ENCODE results near the gene PSMC5. TPM values are rescaled to one million over a fixed set of nuclear protein-coding genes. Genes with fewer than 3 reads are reported as not detected.

The PSMC5 gene
- total RNA-seq, 1 donor from 2014 or later = 116 TPM

DNA sequence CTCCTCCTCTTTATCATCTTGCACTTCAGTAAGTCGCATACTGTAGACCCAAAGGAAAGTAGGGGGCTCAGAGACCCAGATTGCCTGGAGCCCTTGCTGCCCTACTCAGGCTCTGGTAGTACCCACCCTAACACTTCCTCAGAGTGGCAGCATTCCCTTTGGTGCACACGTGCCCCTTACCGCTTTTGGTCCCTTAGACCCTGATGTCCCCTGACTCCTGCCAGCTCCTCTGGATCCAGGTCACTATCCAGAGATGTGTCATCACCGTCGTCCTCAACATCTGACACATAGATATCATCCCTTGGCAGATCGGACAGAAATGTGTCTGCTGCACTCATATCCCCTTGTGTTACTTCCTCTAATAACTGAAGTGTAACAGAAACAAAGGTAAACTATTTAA lies 5.4 kb upstream of the PSMC5 start:
- no peak overlapping the region for H3K4me2 ChIP-seq (ENCODE audit: low read length)
- peaks cover 76% of the 10 kb centered on the region for H3K79me2 ChIP-seq (ENCODE audit: insufficient read depth, low read length)
- H3K4me3 ChIP-seq (ENCODE audit: insufficient read depth, low read depth, low read length) = no peak overlapping the region
- Mint-ChIP-seq H3K27me3 (ENCODE audit: low read depth, unreplicated experiment) (no peaks in the 10 kb centered on the region), H3K4me3 (ENCODE audit: unreplicated experiment) (no peak overlapping the region), H3K36me3 (ENCODE audit: low read depth, unreplicated experiment) (peaks cover 46% of the 10 kb centered on the region), H3K9me3 (ENCODE audit: unreplicated experiment) (no peaks in the 10 kb centered on the region), H3K27ac (ENCODE audit: unreplicated experiment) (peak overlapping the region; percentile 70), H3K4me1 (ENCODE audit: low read depth, unreplicated experiment) (peaks cover 16% of the 10 kb centered on the region)
- no peak for TF ChIP-seq EZH2 (IDR thresholded peaks at IDR 0.05; ENCODE audit: insufficient read depth, low read length)
- TF ChIP-seq, protein P1, sequence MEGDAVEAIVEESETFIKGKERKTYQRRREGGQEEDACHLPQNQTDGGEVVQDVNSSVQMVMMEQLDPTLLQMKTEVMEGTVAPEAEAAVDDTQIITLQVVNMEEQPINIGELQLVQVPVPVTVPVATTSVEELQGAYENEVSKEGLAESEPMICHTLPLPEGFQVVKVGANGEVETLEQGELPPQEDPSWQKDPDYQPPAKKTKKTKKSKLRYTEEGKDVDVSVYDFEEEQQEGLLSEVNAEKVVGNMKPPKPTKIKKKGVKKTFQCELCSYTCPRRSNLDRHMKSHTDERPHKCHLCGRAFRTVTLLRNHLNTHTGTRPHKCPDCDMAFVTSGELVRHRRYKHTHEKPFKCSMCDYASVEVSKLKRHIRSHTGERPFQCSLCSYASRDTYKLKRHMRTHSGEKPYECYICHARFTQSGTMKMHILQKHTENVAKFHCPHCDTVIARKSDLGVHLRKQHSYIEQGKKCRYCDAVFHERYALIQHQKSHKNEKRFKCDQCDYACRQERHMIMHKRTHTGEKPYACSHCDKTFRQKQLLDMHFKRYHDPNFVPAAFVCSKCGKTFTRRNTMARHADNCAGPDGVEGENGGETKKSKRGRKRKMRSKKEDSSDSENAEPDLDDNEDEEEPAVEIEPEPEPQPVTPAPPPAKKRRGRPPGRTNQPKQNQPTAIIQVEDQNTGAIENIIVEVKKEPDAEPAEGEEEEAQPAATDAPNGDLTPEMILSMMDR (IDR thresholded peaks at IDR 0.05; ENCODE audit: insufficient read depth, low read depth, low read length) = no peak
- DNase-seq (ENCODE audit: low read depth) = no peak
- H3K27ac ChIP-seq (ENCODE audit: low read depth, low read length) = no peak overlapping the region
- no peak overlapping the region for H3K9ac ChIP-seq (ENCODE audit: low read length)
- H3K27me3 ChIP-seq (ENCODE audit: insufficient read depth, low read length) = no peaks in the 10 kb centered on the region
- H2AFZ ChIP-seq (ENCODE audit: low read depth, low read length) = no peak overlapping the region
- no peak for FAIRE-seq
- peaks cover 7% of the 10 kb centered on the region for H3K4me1 ChIP-seq (ENCODE audit: insufficient read depth, low read length)
- no peaks in the 10 kb centered on the region for H3K9me3 ChIP-seq (ENCODE audit: insufficient read depth, low read depth, low read length)
- peaks cover 76% of the 10 kb centered on the region for H3K36me3 ChIP-seq (ENCODE audit: insufficient read depth, low read length)
- peaks cover 64% of the 10 kb centered on the region for H4K20me1 ChIP-seq (ENCODE audit: insufficient read depth, low read length)

DNA sequence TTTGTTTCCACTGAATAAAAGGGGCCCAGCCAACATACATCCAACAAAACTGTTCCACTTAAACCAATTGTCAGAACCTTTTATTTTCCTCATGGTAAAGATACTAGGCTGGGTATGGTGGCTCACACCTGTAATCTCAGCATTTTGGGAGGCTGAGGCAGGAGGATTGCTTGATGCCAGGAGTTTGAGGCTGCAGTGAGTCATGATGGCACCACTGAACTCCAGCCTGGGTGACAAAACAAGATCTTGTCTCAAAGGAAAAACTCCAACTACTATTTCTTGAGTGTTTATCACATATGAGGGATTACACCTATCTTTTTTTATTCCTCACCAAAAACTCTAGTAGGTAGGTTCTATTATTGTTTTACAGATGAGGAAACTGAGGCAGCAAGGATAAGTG lies 4.7 kb upstream of the PSMC5 start:
- no peaks in the 10 kb centered on the region for H3K9me3 Mint-ChIP-seq (ENCODE audit: unreplicated experiment)
- H4K20me1 ChIP-seq (ENCODE audit: insufficient read depth, low read length) = peaks cover 57% of the 10 kb centered on the region
- H3K4me3 ChIP-seq (ENCODE audit: insufficient read depth, low read depth, low read length) = no peak overlapping the region
- no peak overlapping the region for H3K4me3 Mint-ChIP-seq (ENCODE audit: unreplicated experiment)
- TF ChIP-seq, protein P1 (IDR thresholded peaks at IDR 0.05; ENCODE audit: insufficient read depth, low read depth, low read length) = no peak
- no peak for TF ChIP-seq EZH2 (IDR thresholded peaks at IDR 0.05; ENCODE audit: insufficient read depth, low read length)
- FAIRE-seq (no peak), DNase-seq (ENCODE audit: low read depth) (no peak)
- H3K4me1 Mint-ChIP-seq (ENCODE audit: low read depth, unreplicated experiment) = peaks cover 16% of the 10 kb centered on the region
- no peak overlapping the region for H3K9ac ChIP-seq (ENCODE audit: low read length)
- peaks cover 73% of the 10 kb centered on the region for H3K79me2 ChIP-seq (ENCODE audit: insufficient read depth, low read length)
- H2AFZ ChIP-seq (ENCODE audit: low read depth, low read length) = no peak overlapping the region
- H3K27me3 ChIP-seq (ENCODE audit: insufficient read depth, low read length) = no peaks in the 10 kb centered on the region
- peaks cover 7% of the 10 kb centered on the region for H3K4me1 ChIP-seq (ENCODE audit: insufficient read depth, low read length)
- H3K27ac ChIP-seq (ENCODE audit: low read depth, low read length) = no peak overlapping the region
- H3K9me3 ChIP-seq (ENCODE audit: insufficient read depth, low read depth, low read length) = no peaks in the 10 kb centered on the region
- H3K36me3 ChIP-seq (ENCODE audit: insufficient read depth, low read length) = peaks cover 69% of the 10 kb centered on the region
- no peaks in the 10 kb centered on the region for H3K27me3 Mint-ChIP-seq (ENCODE audit: low read depth, unreplicated experiment)
- H3K4me2 ChIP-seq (ENCODE audit: low read length) = no peak overlapping the region
- H3K36me3 Mint-ChIP-seq (ENCODE audit: low read depth, unreplicated experiment) = peaks cover 46% of the 10 kb centered on the region
- no peak overlapping the region for H3K27ac Mint-ChIP-seq (ENCODE audit: unreplicated experiment)

DNA sequence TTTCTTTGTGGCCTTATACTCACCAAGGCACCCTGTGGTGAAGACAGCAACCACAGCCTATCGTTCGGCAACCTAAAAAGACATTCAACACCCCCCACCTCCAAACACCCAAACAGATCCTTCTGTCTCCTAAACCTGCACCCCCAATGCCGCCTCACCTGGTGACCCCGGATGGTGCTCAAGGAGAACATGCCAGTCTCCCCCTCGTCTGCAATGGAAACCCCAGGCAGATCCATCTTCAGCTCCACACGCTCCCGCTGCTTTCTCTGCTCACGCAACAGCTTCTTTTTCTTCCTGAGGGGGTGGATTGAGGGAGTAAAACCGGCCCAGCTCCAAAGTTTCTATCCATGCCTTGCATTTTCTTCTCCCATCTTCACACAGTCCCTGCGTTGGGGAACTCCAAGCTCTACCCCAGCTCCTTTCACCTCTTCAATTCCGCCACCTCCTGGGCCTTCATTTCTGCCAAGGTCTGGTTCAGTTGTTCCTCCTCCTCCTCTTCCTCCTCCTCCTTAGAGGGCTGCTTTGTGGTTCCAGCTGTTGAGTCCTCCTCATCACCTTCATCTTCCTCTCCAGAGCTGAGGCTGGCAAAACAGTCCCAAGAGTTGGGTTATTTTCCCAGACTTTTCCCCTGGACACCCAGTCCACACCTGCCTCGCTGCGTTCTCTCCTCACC lies 3.4 kb upstream of the PSMC5 start:
- Mint-ChIP-seq H3K27ac (ENCODE audit: unreplicated experiment) (no peak overlapping the region), H3K36me3 (ENCODE audit: low read depth, unreplicated experiment) (peaks cover 39% of the 10 kb centered on the region), H3K27me3 (ENCODE audit: low read depth, unreplicated experiment) (no peaks in the 10 kb centered on the region), H3K9me3 (ENCODE audit: unreplicated experiment) (no peaks in the 10 kb centered on the region), H3K4me3 (ENCODE audit: unreplicated experiment) (no peak overlapping the region), H3K4me1 (ENCODE audit: low read depth, unreplicated experiment) (peaks cover 16% of the 10 kb centered on the region)
- H3K27ac ChIP-seq (ENCODE audit: low read depth, low read length) = no peak overlapping the region
- FAIRE-seq = no peak
- no peaks in the 10 kb centered on the region for H3K9me3 ChIP-seq (ENCODE audit: insufficient read depth, low read depth, low read length)
- H3K4me3 ChIP-seq (ENCODE audit: insufficient read depth, low read depth, low read length) = no peak overlapping the region
- no peak overlapping the region for H3K4me2 ChIP-seq (ENCODE audit: low read length)
- no peak overlapping the region for H3K9ac ChIP-seq (ENCODE audit: low read length)
- H3K4me1 ChIP-seq (ENCODE audit: insufficient read depth, low read length) = peaks cover 14% of the 10 kb centered on the region
- DNase-seq (ENCODE audit: low read depth) = no peak
- H4K20me1 ChIP-seq (ENCODE audit: insufficient read depth, low read length) = peaks cover 56% of the 10 kb centered on the region
- no peak overlapping the region for H2AFZ ChIP-seq (ENCODE audit: low read depth, low read length)
- no peaks in the 10 kb centered on the region for H3K27me3 ChIP-seq (ENCODE audit: insufficient read depth, low read length)
- H3K36me3 ChIP-seq (ENCODE audit: insufficient read depth, low read length) = peaks cover 60% of the 10 kb centered on the region
- H3K79me2 ChIP-seq (ENCODE audit: insufficient read depth, low read length) = peaks cover 76% of the 10 kb centered on the region
- no peak for TF ChIP-seq EZH2 (IDR thresholded peaks at IDR 0.05; ENCODE audit: insufficient read depth, low read length)
- TF ChIP-seq, protein P1 (IDR thresholded peaks at IDR 0.05; ENCODE audit: insufficient read depth, low read depth, low read length) = no peak
